ENCODE measurements around the gene SLC8A2.
"Not testable (repeated sequence)": the region's sequence is repeated elsewhere in the genome, so short reads cannot be mapped to it uniquely, and the experiment has no call there.

SLC8A2 gene

DNA sequence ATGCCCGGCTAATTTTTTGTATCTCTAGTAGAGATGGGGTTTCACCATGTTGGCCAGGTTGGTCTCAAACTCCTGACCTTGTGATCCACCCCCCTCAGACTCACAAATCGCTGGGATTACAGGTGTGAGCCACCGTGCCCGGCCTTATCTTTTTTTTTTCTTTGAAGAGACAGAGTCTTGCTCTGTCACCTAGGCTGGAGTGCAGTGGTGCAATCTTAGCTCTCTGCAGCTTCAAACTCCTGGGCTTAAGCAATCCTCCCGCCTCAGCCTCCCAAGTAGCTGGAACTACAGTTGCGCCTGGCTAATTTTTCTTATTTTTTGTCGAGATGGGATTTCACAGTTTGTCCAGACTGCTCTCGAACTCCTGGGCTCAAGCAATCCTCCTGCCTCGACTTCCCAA is 60.0 kb downstream of the SLC8A2 start:
- DNase-seq (ENCODE audit: low spot score), result not testable (repeated sequence)

GRCh38 chr19:47411101-47411500 is 60.6 kb downstream of the SLC8A2 start:
- no peak for DNase-seq (ENCODE audit: low spot score)

GRCh38 chr19:47408156-47408938 is 63.3 kb downstream of the SLC8A2 start:
- DNase-seq (ENCODE audit: low spot score), result no peak

DNA sequence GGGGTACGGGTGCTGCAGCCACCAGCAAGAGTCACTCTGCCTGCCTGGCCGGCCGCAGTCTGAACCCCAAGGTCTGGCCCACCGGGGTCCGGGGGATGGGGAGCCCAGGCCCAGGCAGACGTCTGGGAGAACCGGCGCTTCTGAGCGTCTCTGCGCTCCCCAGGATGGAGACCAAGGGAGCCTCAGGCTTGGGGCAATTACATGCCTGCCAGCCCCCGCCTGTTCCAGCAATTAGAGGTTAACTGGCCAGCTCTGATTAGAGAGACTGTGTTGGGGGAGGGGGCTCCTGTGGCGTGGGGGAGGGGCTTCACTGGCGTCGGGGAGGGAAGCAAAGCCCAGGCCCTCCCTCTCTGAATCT is 64.3 kb downstream of the SLC8A2 start:
- no peak for DNase-seq (ENCODE audit: low spot score)

DNA sequence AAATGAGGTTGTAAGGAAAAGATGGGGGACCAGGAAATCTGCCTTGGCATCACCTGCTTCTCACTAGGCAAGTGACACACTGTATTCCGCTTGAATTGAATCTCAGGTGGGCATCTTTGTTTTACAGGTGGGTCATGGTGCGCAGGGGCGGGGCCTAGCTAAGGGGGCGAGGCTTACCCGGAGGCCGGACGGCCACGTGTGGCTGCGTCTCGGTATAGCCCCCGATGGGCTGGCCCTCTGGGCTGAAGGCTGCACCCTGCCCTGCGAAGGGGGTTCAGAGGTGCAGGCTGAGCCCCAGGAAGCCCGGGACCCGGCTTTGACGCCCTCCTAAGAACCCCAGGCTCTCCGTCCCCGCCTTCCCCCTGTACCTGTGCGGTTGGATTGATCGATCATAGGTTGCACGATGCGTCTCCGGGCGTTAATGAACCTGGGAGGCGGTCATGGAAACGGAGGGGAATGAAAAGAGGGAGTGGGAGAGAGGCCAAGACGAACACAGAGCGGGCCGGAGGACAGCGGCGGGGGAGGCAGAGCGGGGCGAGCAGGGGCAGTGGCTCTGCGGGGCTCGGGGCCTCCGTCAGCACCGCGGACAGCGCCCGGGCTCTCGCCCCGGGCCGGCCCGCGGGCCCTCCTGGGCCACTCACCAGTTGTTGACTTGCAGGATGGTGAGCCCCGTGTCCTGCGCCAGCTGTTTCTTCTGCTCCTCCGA is 64.8 kb downstream of the SLC8A2 start:
- DNase-seq (ENCODE audit: low spot score), result no peak

GRCh38 chr19:47405854-47406417 is 65.8 kb downstream of the SLC8A2 start:
- DNase-seq (ENCODE audit: low spot score), result no peak

DNA sequence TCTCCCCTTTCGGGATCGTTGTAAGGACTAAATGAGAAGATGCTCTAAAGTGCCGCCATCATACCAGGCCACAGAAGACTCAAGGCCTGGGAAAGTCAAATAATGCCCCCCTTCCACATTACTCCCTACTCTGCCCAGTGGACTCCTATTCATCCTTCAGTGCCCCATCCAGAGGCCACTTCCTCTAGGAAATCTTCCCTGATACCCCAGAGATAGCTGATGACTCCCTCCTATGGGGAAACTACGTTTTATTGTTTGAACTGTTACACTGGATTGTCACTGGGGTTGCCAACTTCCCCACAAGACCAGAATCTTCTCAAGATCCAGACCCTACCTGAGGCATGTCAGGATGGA is 66.5 kb downstream of the SLC8A2 start:
- DNase-seq (ENCODE audit: low spot score), result no peak

GRCh38 chr19:47404334-47405196 is 67.1 kb downstream of the SLC8A2 start:
- no peak for DNase-seq (ENCODE audit: low spot score)

- no peak for DNase-seq (ENCODE audit: low spot score)
These were observed 69.2 kb downstream of the SLC8A2 start for GRCh38 chr19:47402504-47402903.

- no peak for DNase-seq (ENCODE audit: low spot score)
These were observed 72.7 kb downstream of the SLC8A2 start for GRCh38 chr19:47398707-47399597.

GRCh38 chr19:47391510-47392223 is 80.0 kb downstream of the SLC8A2 start:
- DNase-seq (ENCODE audit: low spot score), result peak; percentile 58

- DNase-seq (ENCODE audit: low spot score), result no peak
These were observed 80.9 kb downstream of the SLC8A2 start for GRCh38 chr19:47390533-47391488.

DNA sequence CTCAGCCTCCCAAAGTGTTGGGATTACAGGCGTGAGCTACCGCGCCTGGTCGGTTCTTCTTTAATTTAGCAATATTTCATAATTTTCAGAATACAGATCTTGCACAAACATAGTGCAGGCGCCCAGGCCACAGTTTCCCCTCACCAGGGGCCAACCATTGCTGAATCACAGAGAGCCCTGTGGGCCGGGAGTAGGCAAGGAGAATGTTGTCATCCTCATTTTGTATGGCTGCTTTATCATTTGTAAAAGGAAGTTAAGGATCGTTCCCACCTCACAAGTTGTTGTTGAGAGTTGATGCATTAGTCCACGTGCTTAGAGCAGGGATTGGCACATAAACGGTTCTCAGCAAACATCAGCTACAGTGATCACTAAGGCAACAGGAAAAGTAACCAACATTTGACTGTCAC is 82.5 kb downstream of the SLC8A2 start:
- no peak for DNase-seq (ENCODE audit: low spot score)

DNA sequence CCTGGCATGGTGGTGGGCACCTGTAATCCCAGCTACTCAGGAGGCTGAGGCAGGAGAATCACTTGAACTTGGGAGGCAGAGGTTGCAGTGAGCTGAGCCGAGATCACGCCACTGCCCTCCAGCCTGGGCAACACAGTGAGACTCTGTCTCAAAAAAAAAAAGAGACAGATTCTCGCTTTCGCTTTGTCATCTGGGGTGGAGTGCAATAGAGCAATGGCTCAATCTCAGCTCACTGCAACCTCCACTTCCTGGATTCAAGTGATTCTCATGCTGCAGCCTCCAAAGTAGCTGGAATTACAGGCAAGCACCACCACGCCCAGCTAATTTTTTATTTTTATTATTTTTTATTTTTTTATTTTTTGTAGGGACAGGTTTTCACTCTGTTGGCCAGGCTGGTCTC is 83.0 kb downstream of the SLC8A2 start:
- not testable (repeated sequence) for DNase-seq (ENCODE audit: low spot score)

DNA sequence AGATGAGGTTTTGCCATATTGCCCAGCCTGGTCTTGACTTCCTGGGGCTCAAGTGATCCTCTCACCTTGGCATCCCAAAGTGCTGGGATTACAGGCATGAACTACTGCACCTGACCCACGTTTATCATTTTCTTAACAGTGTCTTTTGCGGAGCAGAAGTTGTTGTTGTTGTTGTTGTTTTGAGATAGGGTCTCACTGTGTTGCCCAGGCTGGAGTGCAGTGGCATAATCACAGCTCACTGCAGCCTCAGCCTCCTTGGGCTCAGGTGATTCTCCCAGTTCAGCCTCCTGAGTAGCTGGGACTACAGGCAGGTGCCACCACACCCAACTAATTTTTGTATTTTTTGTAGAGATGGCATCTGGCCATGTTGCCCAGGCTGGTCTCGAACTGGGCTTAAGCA is 84.1 kb downstream of the SLC8A2 start:
- not testable (repeated sequence) for DNase-seq (ENCODE audit: low spot score)

GRCh38 chr19:47386582-47386981 is 85.1 kb downstream of the SLC8A2 start:
- DNase-seq (ENCODE audit: low spot score), result not testable (repeated sequence)

DNA sequence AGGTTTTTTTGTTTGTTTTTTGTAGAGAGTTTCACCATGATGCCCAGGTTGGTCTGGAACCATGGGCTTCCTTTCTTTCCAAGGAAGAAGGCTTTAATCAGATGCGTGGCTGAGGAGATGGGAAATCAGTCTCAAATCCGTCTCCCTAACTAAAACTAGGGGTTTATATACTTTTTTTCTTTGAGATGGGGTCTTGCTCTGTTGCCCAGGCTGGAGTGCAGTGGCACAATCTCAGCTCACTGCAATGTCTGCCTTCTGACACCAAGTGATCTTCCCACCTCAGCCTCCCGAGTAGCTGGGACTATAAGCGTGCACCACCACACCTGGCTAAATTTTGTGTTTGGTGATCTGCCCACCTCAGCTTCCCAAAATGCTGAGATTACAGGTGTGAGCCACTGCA is 87.2 kb downstream of the SLC8A2 start:
- not testable (repeated sequence) for DNase-seq (ENCODE audit: low spot score)

- DNase-seq (ENCODE audit: low spot score), result not testable (repeated sequence)
These were observed 87.8 kb downstream of the SLC8A2 start for GRCh38 chr19:47383890-47384289.

DNA sequence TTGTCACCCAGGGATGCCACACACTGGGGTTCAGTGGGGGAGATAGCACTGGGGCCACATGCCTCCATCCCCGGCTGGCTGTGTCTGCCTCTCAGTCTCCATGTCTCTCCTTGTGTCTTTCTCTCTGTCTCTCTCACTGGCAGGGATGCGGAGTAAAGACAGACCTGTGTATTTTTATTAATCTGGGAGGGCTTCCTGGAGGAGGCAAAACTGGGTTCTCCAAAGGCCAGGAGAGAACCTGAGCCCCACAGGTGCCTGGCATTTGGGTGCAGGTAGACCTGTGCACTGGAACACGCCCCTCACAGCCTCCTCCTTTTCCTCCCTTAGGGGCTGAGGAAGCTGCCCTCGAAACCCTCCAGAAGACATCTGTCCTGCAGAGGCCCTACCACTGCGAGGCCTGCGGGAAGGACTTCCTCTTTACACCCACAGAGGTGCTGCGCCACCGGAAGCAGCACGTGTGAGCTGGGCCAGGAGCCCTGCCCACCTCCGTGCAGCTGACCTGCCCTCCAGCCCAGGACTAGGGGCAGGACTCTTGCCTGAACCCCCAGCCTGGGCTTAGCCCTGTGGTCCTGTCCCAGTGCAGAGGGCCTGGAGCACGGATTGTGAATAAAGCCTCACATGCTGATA is 89.9 kb downstream of the SLC8A2 start:
- no peak for DNase-seq (ENCODE audit: low spot score)
